CD4-positive, CD25-positive, alpha-beta regulatory T cell (primary cell): Measurements from ENCODE around the gene MAPK9. TPM values are rescaled to one million over a fixed set of nuclear protein-coding genes. Genes with fewer than 3 reads are reported as not detected.

ENCODE experiments used
- ATAC-seq, 2 donors: fragments of 150-1000 bp; cut with Tn5 transposase; one replicate each; pipeline ENCODE4 v1.10.0; 2021; ENCODE audit warnings: low read depth in 2 of 2, moderate number of reproducible peaks in 2 of 2, moderate library complexity in 1 of 2
- DNase-seq, 3 donors: peaks; one replicate each; pipeline versions ENCODE4 v3.0.0 to v3.0.0-alpha.2; 2012 to 2022; ENCODE audit warnings: mixed read lengths in 1 of 3
- H3K27ac ChIP-seq: one replicate; pipeline ENCODE4 v1.7.0; 2013; ENCODE audit warnings: mild to moderate bottlenecking, low read length; ENCODE audit not compliant: insufficient read depth, poor library complexity, severe bottlenecking
- H3K27me3 ChIP-seq: one replicate; pipeline ENCODE4 v1.7.0; 2013; ENCODE audit warnings: low read length; ENCODE audit not compliant: control insufficient read depth, insufficient read depth
- H3K36me3 ChIP-seq: one replicate; pipeline ENCODE4 v1.7.0; 2013; ENCODE audit warnings: mild to moderate bottlenecking, low read length, moderate library complexity; ENCODE audit not compliant: control insufficient read depth, insufficient read depth
- H3K4me1 ChIP-seq: 2 replicates; pipeline ENCODE4 v1.7.0; 2013; ENCODE audit warnings: mild to moderate bottlenecking, low read length; ENCODE audit not compliant: insufficient read depth, control insufficient read depth, poor library complexity, severe bottlenecking
- H3K4me3 ChIP-seq: one replicate; pipeline ENCODE4 v1.7.0; 2013; ENCODE audit warnings: low read depth, mild to moderate bottlenecking, low read length, moderate library complexity
- H3K9me3 ChIP-seq, 2 experiments: 1 replicate in 1 of 2; 2 replicates in 1 of 2; pipeline ENCODE4 v1.7.0; 2013; ENCODE audit warnings: low read length in 2 of 2, mild to moderate bottlenecking in 1 of 2, moderate library complexity in 1 of 2; ENCODE audit not compliant: control insufficient read depth in 2 of 2
- H3K27ac Mint-ChIP-seq, 3 donors: one replicate each; pipeline ENCODE4 v1.8.0; 2020 to 2022; ENCODE audit warnings: mild to moderate bottlenecking in 3 of 3, mixed read lengths in 3 of 3, moderate library complexity in 2 of 3
- H3K27me3 Mint-ChIP-seq: one replicate; pipeline ENCODE4 v1.8.0; 2022; ENCODE audit warnings: mild to moderate bottlenecking, mixed read lengths
- H3K36me3 Mint-ChIP-seq: one replicate; pipeline ENCODE4 v1.8.0; 2020; ENCODE audit warnings: mixed read lengths
- H3K4me1 Mint-ChIP-seq, 4 donors: one replicate each; pipeline ENCODE4 v1.8.0; 2020 to 2022; ENCODE audit warnings: mixed read lengths in 4 of 4, mild to moderate bottlenecking in 1 of 4
- H3K4me3 Mint-ChIP-seq, 4 donors: one replicate each; pipeline ENCODE4 v1.8.0; 2020 to 2022; ENCODE audit warnings: mild to moderate bottlenecking in 4 of 4, mixed read lengths in 4 of 4, moderate library complexity in 3 of 4
- H3K9me3 Mint-ChIP-seq, 7 donors: one replicate each; pipeline ENCODE4 v1.8.0; 2020 to 2022; ENCODE audit warnings: mixed read lengths in 7 of 7, mild to moderate bottlenecking in 3 of 7, moderate library complexity in 2 of 7
- polyA plus RNA-seq, 4 donors: library from polyadenylated mRNA; unstranded; fragments of 300-500 nt; fragmentation: Illumina TruSeq; gene quantifications; one replicate each; pipeline ENCODE4 v1.2.3, GENCODE V29; 2021
- total RNA-seq: library from RNA; stranded (reverse); gene quantifications from one replicate; pipeline ENCODE4 v1.2.3, GENCODE V29; 2022

MAPK9 gene
- total and polyA plus RNA-seq, 5 donors from 2014 or later = 18.5 to 35.4 (median 23.1) TPM

- Histone ChIP-seq H3K9me3 (peaks cover 37 to 72% of the 10 kb centered on the region in 2 experiments), H3K4me1 (no peaks in the 10 kb centered on the region), H3K4me3 (no peak overlapping the region), H3K36me3 (peaks cover 53% of the 10 kb centered on the region), H3K27ac (no peak overlapping the region), H3K27me3 (no peaks in the 10 kb centered on the region)
- peaks cover 59% of the 10 kb centered on the region for H3K36me3 Mint-ChIP-seq
- no peaks in the 10 kb centered on the region for H3K27me3 Mint-ChIP-seq
- no peak overlapping the region for H3K4me3 Mint-ChIP-seq
- no peak for DNase-seq
- peaks cover 0 to 5% (median 0%) of the 10 kb centered on the region in 4 donors for H3K4me1 Mint-ChIP-seq
- no peak for ATAC-seq
- H3K9me3 Mint-ChIP-seq = peaks cover 4 to 48% (median 29%) of the 10 kb centered on the region in 7 donors
- H3K27ac Mint-ChIP-seq = no peak overlapping the region
These were observed 17.2 kb downstream of the MAPK9 start for GRCh38 chr5:180274695-180275094.

DNA sequence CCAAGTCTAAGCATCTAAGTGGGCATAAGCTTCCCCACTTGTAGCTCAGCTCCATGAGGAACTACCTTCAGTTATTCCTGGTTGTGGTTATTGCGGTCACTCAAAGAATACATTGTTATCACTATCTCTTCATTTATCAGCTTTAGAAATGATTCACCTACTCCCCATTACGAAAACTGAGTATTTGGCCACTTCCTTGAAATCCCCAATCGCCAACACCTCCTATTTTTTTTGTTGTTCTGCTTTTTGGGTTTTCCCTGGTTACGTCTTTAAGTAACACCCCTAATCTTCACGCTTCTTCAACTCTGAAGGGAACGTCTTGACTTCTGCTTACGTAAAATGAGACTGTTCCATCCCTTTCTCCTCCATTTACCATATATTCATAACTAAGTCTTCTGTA lies 20.7 kb downstream of the MAPK9 start:
- Histone ChIP-seq H3K36me3 (peaks cover 50% of the 10 kb centered on the region), H3K4me1 (no peaks in the 10 kb centered on the region), H3K27ac (no peak overlapping the region), H3K27me3 (no peaks in the 10 kb centered on the region), H3K9me3 (peaks cover 45 to 72% of the 10 kb centered on the region in 2 experiments), H3K4me3 (no peak overlapping the region)
- H3K9me3 Mint-ChIP-seq = peaks cover 2 to 53% (median 30%) of the 10 kb centered on the region in 7 donors
- H3K27me3 Mint-ChIP-seq = no peaks in the 10 kb centered on the region
- no peak overlapping the region for H3K4me3 Mint-ChIP-seq
- DNase-seq (no peak), ATAC-seq (no peak)
- peaks cover 0 to 5% (median 0%) of the 10 kb centered on the region in 4 donors for H3K4me1 Mint-ChIP-seq
- H3K27ac Mint-ChIP-seq = no peak overlapping the region
- H3K36me3 Mint-ChIP-seq = peaks cover 55% of the 10 kb centered on the region

- Mint-ChIP-seq H3K4me1 (peaks cover 0 to 3% (median under 1%) of the 10 kb centered on the region in 4 donors), H3K27me3 (peaks cover 4% of the 10 kb centered on the region), H3K4me3 (no peak overlapping the region), H3K9me3 (peaks cover 2 to 78% (median 51%) of the 10 kb centered on the region in 7 donors), H3K36me3 (peaks cover 81% of the 10 kb centered on the region), H3K27ac (no peak overlapping the region)
- no peak overlapping the region for H3K4me3 ChIP-seq
- H3K4me1 ChIP-seq = no peaks in the 10 kb centered on the region
- ATAC-seq (no peak), DNase-seq (no peak)
- H3K36me3 ChIP-seq = peaks cover 85% of the 10 kb centered on the region
- H3K27ac ChIP-seq = no peak overlapping the region
- H3K27me3 ChIP-seq = no peaks in the 10 kb centered on the region
- peaks cover 88 to 98% of the 10 kb centered on the region in 2 experiments for H3K9me3 ChIP-seq
These were observed 32.6 kb downstream of the MAPK9 start for GRCh38 chr5:180259260-180259611.

DNA sequence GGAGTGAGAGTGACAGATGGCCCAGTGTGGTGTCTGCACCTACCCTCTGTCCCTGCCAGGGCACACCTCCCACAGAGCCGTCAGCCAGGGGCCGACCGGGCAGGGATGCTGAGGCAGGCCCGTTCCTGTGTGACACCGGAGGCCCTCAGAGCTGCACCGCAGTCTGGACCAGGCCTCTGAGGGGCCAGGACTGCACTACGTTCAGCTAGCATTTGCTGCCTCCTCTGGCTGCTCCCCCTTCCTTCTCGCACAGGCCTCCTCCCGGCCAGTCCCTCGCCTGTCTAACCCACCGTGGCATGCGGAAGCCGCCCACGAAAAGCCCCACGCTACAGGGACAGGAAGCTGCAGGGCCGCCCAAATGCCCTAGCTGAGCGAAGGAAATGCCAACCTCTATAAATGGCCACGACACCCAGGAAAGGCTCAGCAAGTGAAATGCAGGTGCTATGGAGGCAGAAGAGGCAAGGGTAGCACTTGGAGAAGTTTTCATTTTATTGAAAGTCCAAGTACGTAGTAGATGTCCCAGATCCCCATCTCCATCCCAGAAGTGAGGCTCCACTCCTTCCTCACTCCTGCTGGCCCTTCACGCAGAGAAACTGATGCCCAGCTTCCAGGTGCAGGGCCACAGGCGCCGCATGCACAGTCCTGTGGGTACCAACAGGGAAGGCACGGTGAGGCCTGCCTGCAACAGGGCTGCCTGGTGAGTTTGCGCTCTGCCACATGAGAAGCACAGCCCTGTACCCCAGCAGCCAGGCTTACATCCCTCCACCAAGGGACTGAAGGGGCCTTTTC lies 38.7 kb downstream of the MAPK9 start:
- ATAC-seq (no peak), DNase-seq (no peak)
- peaks cover 64% of the 10 kb centered on the region for H3K36me3 Mint-ChIP-seq
- H3K4me3 Mint-ChIP-seq = no peak overlapping the region
- Histone ChIP-seq H3K4me1 (no peaks in the 10 kb centered on the region), H3K27ac (no peak overlapping the region), H3K36me3 (peaks cover 59% of the 10 kb centered on the region), H3K27me3 (no peaks in the 10 kb centered on the region), H3K9me3 (peaks cover 68 to 98% of the 10 kb centered on the region in 2 experiments), H3K4me3 (no peak overlapping the region)
- H3K9me3 Mint-ChIP-seq = peaks cover 0 to 79% (median 40%) of the 10 kb centered on the region in 7 donors
- H3K27me3 Mint-ChIP-seq = peaks cover 4% of the 10 kb centered on the region
- no peak overlapping the region for H3K27ac Mint-ChIP-seq
- no peaks in the 10 kb centered on the region for H3K4me1 Mint-ChIP-seq

GRCh38 chr5:180251887-180252286 lies 40.0 kb downstream of the MAPK9 start:
- no peak overlapping the region for H3K27ac Mint-ChIP-seq
- DNase-seq = no peak
- peaks cover 64% of the 10 kb centered on the region for H3K36me3 Mint-ChIP-seq
- Histone ChIP-seq H3K27me3 (no peaks in the 10 kb centered on the region), H3K36me3 (peaks cover 60% of the 10 kb centered on the region), H3K4me3 (no peak overlapping the region), H3K4me1 (no peaks in the 10 kb centered on the region), H3K9me3 (peaks cover 63 to 98% of the 10 kb centered on the region in 2 experiments), H3K27ac (no peak overlapping the region)
- H3K27me3 Mint-ChIP-seq = peaks cover 4% of the 10 kb centered on the region
- ATAC-seq = no peak
- peaks cover 0 to 78% (median 36%) of the 10 kb centered on the region in 7 donors for H3K9me3 Mint-ChIP-seq
- no peaks in the 10 kb centered on the region for H3K4me1 Mint-ChIP-seq
- no peak overlapping the region for H3K4me3 Mint-ChIP-seq

DNA sequence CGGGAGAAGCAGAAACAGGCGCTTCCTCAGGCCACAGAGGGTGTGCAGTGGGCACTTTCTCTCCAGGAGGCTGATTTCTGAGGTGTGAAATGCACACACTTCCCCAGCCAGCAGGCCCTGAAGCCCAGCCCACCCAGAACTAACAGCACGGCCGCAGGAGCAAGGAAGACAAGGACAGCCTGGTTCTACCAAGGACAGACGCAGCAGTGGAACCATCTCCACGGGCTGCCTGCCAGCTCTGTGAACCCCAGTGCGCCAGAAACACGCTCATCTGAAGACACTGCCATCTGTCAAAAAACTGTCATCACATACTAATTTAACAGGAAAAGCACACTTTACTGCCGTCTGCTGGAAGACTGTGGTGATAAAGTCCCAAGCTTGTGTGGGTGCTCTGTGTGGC lies 40.7 kb downstream of the MAPK9 start:
- no peak for DNase-seq
- peaks cover 63 to 93% of the 10 kb centered on the region in 2 experiments for H3K9me3 ChIP-seq
- H3K4me1 Mint-ChIP-seq = no peaks in the 10 kb centered on the region

DNA sequence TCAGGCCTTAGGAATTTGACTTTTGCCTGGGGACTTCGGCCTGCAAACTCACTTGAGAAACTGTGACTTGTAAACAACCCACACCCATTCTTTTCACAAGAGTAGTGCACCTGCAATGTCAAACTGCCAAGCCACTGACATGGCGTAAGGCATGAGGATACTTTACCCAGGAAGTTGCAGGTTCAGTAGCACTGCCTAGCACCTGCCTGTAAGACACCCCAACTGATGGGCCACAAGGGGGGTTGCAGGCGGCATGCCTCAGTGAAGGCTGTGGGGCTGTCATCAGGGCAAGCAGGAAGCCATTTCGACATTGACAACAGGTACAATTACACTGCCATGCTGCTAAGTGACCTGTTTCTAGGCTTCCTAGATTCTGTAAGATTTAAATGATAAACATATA lies 41.6 kb downstream of the MAPK9 start:
- Histone ChIP-seq H3K27me3 (no peaks in the 10 kb centered on the region), H3K4me3 (no peak overlapping the region), H3K36me3 (peaks cover 56% of the 10 kb centered on the region), H3K4me1 (no peaks in the 10 kb centered on the region), H3K9me3 (peaks cover 60 to 92% of the 10 kb centered on the region in 2 experiments), H3K27ac (no peak overlapping the region)
- ATAC-seq (no peak), DNase-seq (no peak)
- no peak overlapping the region for H3K27ac Mint-ChIP-seq
- H3K9me3 Mint-ChIP-seq = peaks cover 0 to 76% (median 31%) of the 10 kb centered on the region in 7 donors
- H3K4me3 Mint-ChIP-seq = no peak overlapping the region
- no peaks in the 10 kb centered on the region for H3K4me1 Mint-ChIP-seq
- H3K27me3 Mint-ChIP-seq = peaks cover 1% of the 10 kb centered on the region
- H3K36me3 Mint-ChIP-seq = peaks cover 64% of the 10 kb centered on the region

More for the DNA sequence above, 40.7 kb downstream of the MAPK9 start:
- Histone ChIP-seq H3K4me3 (no peak overlapping the region), H3K27me3 (no peaks in the 10 kb centered on the region), H3K27ac (no peak overlapping the region), H3K36me3 (peaks cover 61% of the 10 kb centered on the region), H3K4me1 (no peaks in the 10 kb centered on the region)
- Mint-ChIP-seq H3K27me3 (peaks cover 4% of the 10 kb centered on the region), H3K36me3 (peaks cover 70% of the 10 kb centered on the region), H3K4me3 (no peak overlapping the region), H3K27ac (no peak overlapping the region), H3K9me3 (peaks cover 0 to 82% (median 38%) of the 10 kb centered on the region in 7 donors)
- ATAC-seq = no peak

GRCh38 chr5:180241600-180241999 lies 50.3 kb downstream of the MAPK9 start:
- no peaks in the 10 kb centered on the region for H3K4me1 Mint-ChIP-seq
- peaks cover 78% of the 10 kb centered on the region for H3K36me3 Mint-ChIP-seq
- no peak for DNase-seq
- Histone ChIP-seq H3K4me1 (no peaks in the 10 kb centered on the region), H3K36me3 (peaks cover 78% of the 10 kb centered on the region), H3K27me3 (no peaks in the 10 kb centered on the region), H3K27ac (no peak overlapping the region), H3K4me3 (no peak overlapping the region), H3K9me3 (peaks cover 27 to 31% of the 10 kb centered on the region in 2 experiments)
- H3K27ac Mint-ChIP-seq = no peak overlapping the region
- ATAC-seq = no peak
- H3K27me3 Mint-ChIP-seq = no peaks in the 10 kb centered on the region
- H3K9me3 Mint-ChIP-seq = peaks cover 0 to 23% (median 13%) of the 10 kb centered on the region in 7 donors
- H3K4me3 Mint-ChIP-seq = no peak overlapping the region
